A673 (cell line): ENCODE measurements around the gene APOBEC3A.

ENCODE experiments used
- CTCF ChIP-seq: fragments of 300-800, 200-600 bp; sonication (generic); conservative IDR thresholded peaks from 2 replicates; pipeline ENCODE4 v1.5.1; 2017; ENCODE audit warnings: low read depth, mild to moderate bottlenecking, antibody characterized with exemption, low read length, moderate library complexity, mixed read lengths
- EZH2 ChIP-seq: fragments of 200-600 bp; sonication (generic); IDR thresholded peaks from 2 replicates; pipeline ENCODE4 v1.6.1; 2017; ENCODE audit warnings: borderline replicate concordance, low read depth, mild to moderate bottlenecking, mixed read lengths, antibody characterized with exemption, low read length; ENCODE audit not compliant: poor library complexity, severe bottlenecking

GRCh38 chr22:38954414-38955043, 2.9 kb upstream of the APOBEC3A start:
- TF ChIP-seq CTCF (no peak), EZH2 (no peak)
